Measurements from ENCODE around the gene LRIT2. TPM values are rescaled to one million over a fixed set of nuclear protein-coding genes. Genes with fewer than 3 reads are reported as not detected.
A peak's percentile ranks its signal among the peaks of the same experiment; 100 is the strongest.

The LRIT2 gene
- total RNA-seq, 3 donors from 2014 or later = not detected

DNA sequence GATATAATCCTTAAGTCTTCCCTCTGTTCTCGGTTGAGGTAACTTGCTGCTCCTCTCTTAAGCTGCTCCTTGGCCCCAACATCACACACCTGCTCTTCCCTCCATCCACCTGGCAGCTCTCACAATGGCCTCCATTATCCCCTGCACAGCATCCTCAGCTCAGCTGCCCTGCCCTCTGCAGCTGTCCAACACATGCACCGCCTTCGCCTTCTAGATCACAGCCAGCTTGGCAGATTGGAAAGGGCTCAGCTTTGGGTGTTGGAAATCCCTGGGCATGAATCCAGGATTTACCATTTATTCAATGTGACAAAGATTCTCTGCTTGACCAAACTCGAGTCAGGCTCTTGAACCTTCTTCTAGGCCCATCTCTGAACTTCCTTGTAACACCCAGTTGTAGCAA, 40.1 kb upstream of the LRIT2 start:
- H3K9me3 ChIP-seq = no peaks in the 10 kb centered on the region
- TF ChIP-seq, protein P1, sequence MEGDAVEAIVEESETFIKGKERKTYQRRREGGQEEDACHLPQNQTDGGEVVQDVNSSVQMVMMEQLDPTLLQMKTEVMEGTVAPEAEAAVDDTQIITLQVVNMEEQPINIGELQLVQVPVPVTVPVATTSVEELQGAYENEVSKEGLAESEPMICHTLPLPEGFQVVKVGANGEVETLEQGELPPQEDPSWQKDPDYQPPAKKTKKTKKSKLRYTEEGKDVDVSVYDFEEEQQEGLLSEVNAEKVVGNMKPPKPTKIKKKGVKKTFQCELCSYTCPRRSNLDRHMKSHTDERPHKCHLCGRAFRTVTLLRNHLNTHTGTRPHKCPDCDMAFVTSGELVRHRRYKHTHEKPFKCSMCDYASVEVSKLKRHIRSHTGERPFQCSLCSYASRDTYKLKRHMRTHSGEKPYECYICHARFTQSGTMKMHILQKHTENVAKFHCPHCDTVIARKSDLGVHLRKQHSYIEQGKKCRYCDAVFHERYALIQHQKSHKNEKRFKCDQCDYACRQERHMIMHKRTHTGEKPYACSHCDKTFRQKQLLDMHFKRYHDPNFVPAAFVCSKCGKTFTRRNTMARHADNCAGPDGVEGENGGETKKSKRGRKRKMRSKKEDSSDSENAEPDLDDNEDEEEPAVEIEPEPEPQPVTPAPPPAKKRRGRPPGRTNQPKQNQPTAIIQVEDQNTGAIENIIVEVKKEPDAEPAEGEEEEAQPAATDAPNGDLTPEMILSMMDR (IDR thresholded peaks at IDR 0.05) = no peak
- intact Hi-C loops (cut with DNase I, micrococcal nuclease) = loop anchor here (5.0 to 10.0 kb wide), 2 partner anchors 109 to 272 kb away; no protein-coding TSS in a partner anchor
- ATAC-seq (peak; percentile 32), DNase-seq (no peak)
- H3K4me3 ChIP-seq = no peak overlapping the region
- H3K4me1 ChIP-seq (ENCODE audit: low read depth) = no peaks in the 10 kb centered on the region
- no peaks in the 10 kb centered on the region for H3K36me3 ChIP-seq (ENCODE audit: low read depth)

DNA sequence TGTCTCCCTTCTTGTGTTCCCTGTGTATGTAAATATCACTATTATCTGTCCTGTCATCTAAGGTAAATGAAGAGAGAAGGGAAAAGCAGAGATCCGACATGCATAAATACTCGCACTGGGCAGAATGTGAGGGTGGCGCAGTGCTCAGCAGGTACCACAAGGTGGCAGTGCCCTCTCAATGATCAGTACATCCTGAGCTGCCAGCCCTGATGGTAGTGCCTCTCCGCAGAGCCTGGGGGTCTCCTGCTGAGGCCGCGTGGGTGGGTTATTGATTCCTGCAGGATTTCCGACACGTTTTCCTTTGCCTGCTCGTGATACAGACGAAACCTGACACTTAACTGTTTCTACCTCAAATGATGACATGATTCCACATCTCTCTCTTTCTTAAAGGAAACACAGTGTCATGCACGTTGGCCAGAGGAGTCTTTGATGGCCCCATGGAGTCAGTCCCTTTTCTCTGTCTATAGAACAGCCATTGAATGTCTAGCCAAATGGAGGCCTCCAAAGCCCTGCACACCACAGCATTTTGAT, 39.3 kb upstream of the LRIT2 start:
- TF ChIP-seq, protein P1 (IDR thresholded peaks at IDR 0.05) = peak; percentile 76
- peak; percentile 88 for ATAC-seq
- intact Hi-C loops (cut with DNase I, micrococcal nuclease) = loop anchor here (1.0 to 10.0 kb wide), 3 partner anchors 110 to 273 kb away; no protein-coding TSS in a partner anchor

DNA sequence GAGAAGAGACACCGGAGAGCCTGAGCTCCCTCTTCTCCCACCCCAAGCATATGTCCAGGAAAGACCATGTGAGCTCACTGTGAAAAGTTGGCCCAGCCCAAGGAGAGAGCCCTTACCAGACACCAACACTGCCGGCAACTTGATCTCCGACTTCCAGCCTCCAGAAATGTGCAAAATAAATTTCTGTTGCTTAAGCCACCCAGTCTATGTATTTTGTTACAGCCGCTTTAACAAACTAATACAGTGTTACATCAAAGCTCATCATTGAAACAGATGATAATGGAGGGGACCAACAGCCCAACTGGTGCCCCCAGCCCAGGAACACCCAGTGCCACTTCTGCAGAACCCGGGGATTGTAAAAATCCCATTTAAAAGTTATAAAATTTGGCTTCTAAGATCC, 38.4 kb upstream of the LRIT2 start:
- DNase-seq (no peak), ATAC-seq (no peak)
- no peaks in the 10 kb centered on the region for H3K9me3 ChIP-seq
- no peak overlapping the region for H3K4me3 ChIP-seq
- TF ChIP-seq, protein P1 (IDR thresholded peaks at IDR 0.05) = no peak
- intact Hi-C loops (cut with DNase I, micrococcal nuclease) = loop anchor here in 1 of 2 donors (1.0 to 10.0 kb wide), 2 partner anchors 111 to 274 kb away; no protein-coding TSS in a partner anchor
- no peaks in the 10 kb centered on the region for H3K4me1 ChIP-seq (ENCODE audit: low read depth)
- H3K36me3 ChIP-seq (ENCODE audit: low read depth) = no peaks in the 10 kb centered on the region

More for the DNA sequence above, 39.3 kb upstream of the LRIT2 start:
- Histone ChIP-seq H3K4me3 (no peak overlapping the region), H3K9me3 (no peaks in the 10 kb centered on the region), H3K36me3 (ENCODE audit: low read depth) (no peaks in the 10 kb centered on the region), H3K4me1 (ENCODE audit: low read depth) (no peaks in the 10 kb centered on the region)
- DNase-seq = peak in 2 of 3 donors; percentile 76 to 85

DNA sequence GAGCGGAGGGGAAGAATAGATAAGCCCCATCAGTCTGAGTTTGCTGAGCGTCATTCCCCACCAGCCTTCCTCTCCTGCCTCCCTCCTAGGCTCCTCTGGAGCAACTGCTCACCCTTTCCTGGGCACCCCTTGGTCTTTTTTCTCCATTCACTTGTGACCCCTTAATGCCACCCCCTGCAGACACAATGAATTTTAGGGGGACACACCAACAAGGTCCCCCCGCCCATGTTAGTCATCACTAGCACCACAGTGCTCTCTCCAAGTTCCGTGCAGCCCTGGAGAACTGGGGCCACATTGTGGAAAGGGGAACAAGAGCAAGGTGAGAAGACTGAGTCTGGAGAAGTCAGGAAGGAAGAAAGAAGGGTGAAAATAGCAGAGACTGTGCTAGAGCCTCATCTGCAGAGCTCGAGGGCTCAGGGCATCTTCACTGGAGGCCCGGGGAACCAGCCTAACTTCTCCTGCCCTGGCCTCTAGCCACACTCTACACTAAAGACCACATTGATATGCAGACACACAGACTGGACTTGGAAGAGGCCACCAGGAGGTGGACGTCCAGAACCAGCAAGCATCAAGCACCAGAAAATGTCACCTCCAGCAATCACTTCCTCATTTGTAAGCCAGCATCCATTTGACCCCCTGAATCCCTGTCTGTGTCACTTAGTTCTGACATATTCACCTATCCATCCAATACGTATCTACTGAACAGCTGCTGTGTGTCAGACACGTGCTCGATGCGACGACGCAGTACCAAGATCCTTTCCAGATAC, 37.0 kb upstream of the LRIT2 start:
- H3K9me3 ChIP-seq = no peaks in the 10 kb centered on the region
- no peak for DNase-seq

DNA sequence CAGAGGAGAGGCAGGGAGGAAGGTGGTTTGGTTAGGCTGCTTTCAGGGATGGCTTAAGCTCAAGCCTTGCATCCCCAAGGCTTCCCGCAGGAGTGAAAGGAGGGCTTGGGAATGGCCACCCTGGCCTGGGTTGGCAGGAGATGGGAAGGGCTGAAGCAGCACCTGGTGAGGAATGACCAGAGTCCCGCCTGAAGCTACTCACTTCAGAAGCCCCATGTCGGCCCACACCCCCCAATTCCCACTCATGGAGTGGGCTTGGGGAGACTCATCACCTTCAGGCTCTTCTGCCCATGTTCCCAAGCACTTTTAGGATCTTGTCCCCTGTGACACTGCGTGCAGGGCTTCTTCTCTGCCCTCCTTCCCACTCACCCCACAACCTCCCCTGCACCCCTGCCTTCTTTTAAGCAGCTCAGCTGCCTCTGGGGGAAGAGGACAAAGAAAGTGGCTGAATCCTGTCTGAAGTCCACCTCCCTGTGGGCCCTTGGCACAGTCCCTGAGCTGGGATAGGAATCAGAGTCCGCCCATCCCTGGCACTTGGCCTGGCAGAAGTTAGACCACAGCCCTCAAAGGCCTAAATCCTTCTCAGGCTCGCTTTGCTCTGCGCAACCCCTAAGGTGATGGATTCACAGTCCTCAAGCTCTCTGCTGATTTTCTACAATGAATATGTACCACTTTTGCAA, 36.0 kb upstream of the LRIT2 start:
- intact Hi-C loops (cut with DNase I, micrococcal nuclease) = loop anchor here in 1 of 2 donors (10.0 kb wide), 1 partner anchor 113 kb away; no protein-coding TSS in a partner anchor
- ATAC-seq = no peak
- TF ChIP-seq, protein P1 (IDR thresholded peaks at IDR 0.05) = no peak

More for the DNA sequence above, 37.0 kb upstream of the LRIT2 start:
- Histone ChIP-seq H3K4me1 (ENCODE audit: low read depth) (no peaks in the 10 kb centered on the region), H3K36me3 (ENCODE audit: low read depth) (no peaks in the 10 kb centered on the region), H3K4me3 (no peak overlapping the region)
- TF ChIP-seq, protein P1 (IDR thresholded peaks at IDR 0.05) = no peak
- ATAC-seq = no peak
- intact Hi-C loops (cut with DNase I, micrococcal nuclease) = loop anchor here in 1 of 2 donors (10.0 kb wide), 1 partner anchor 112 kb away; no protein-coding TSS in a partner anchor

More for the DNA sequence above, 36.0 kb upstream of the LRIT2 start:
- no peak for DNase-seq
- Histone ChIP-seq H3K9me3 (no peaks in the 10 kb centered on the region), H3K36me3 (ENCODE audit: low read depth) (no peaks in the 10 kb centered on the region), H3K4me3 (no peak overlapping the region), H3K4me1 (ENCODE audit: low read depth) (no peaks in the 10 kb centered on the region)

Measured in mucosa of descending colon (tissue), 3 donors.